HEK293 (cell line): ENCODE measurements around the gene MRRF.

ENCODE experiments used
- BCL11A ChIP-seq: fragments of 450-650 bp; formaldehyde crosslinking; IDR thresholded peaks from 2 replicates; pipeline ENCODE4 v1.5.1; 2016; ENCODE audit warnings: low read depth, missing biosample characterization, missing genetic modification characterization
- HOXA7 ChIP-seq: sonication (generic); formaldehyde crosslinking; IDR thresholded peaks from 2 replicates; pipeline ENCODE4 v1.8.1; 2022; ENCODE audit warnings: missing genetic modification reagents, borderline replicate concordance
- KLF10 ChIP-seq: fragments of 450-650 bp; IDR thresholded peaks from 2 replicates; pipeline ENCODE4 v1.5.1; 2018; ENCODE audit warnings: missing biosample characterization, mild to moderate bottlenecking, missing genetic modification characterization
- KLF16 ChIP-seq: fragments of 450-650 bp; formaldehyde crosslinking; IDR thresholded peaks from 2 replicates; pipeline ENCODE4 v1.5.1; 2017; ENCODE audit warnings: missing biosample characterization, missing genetic modification characterization
- KLF8 ChIP-seq: fragments of 450-650 bp; formaldehyde crosslinking; IDR thresholded peaks from 2 replicates; pipeline ENCODE4 v1.5.1; 2016; ENCODE audit warnings: missing biosample characterization, missing genetic modification characterization
- SCRT2 ChIP-seq: fragments of 450-650 bp; formaldehyde crosslinking; IDR thresholded peaks from 2 replicates; pipeline ENCODE4 v1.5.1; 2016; ENCODE audit warnings: missing biosample characterization, missing genetic modification characterization
- SP7 ChIP-seq: fragments of 450-650 bp; formaldehyde crosslinking; IDR thresholded peaks from 2 replicates; pipeline ENCODE4 v1.5.1; 2016; ENCODE audit warnings: missing biosample characterization, missing genetic modification characterization
- WT1 ChIP-seq: fragments of 450-650 bp; formaldehyde crosslinking; IDR thresholded peaks from 2 replicates; pipeline ENCODE4 v1.5.1; 2016; ENCODE audit warnings: missing biosample characterization, missing genetic modification characterization
- ZNF140 ChIP-seq: fragments of 450-650 bp; formaldehyde crosslinking; IDR thresholded peaks from 2 replicates; pipeline ENCODE4 v1.5.1; 2016; ENCODE audit warnings: missing biosample characterization, missing genetic modification characterization
- ZNF146 ChIP-seq: fragments of 450-650 bp; formaldehyde crosslinking; IDR thresholded peaks from 2 replicates; pipeline ENCODE4 v1.5.1; 2016; ENCODE audit warnings: missing biosample characterization, missing genetic modification characterization
- ZNF175 ChIP-seq: fragments of 450-650 bp; formaldehyde crosslinking; IDR thresholded peaks from 2 replicates; pipeline ENCODE4 v1.5.1; 2016; ENCODE audit warnings: missing biosample characterization, missing genetic modification characterization
- ZNF184 ChIP-seq: fragments of 450-650 bp; IDR thresholded peaks from 2 replicates; pipeline ENCODE4 v1.5.1; 2018; ENCODE audit warnings: missing biosample characterization, mild to moderate bottlenecking, missing genetic modification characterization
- ZNF2 ChIP-seq: fragments of 450-650 bp; formaldehyde crosslinking; IDR thresholded peaks from 2 replicates; pipeline ENCODE4 v1.5.1; 2016; ENCODE audit warnings: missing biosample characterization, missing genetic modification characterization
- ZNF221 ChIP-seq: fragments of 450-650 bp; formaldehyde crosslinking; IDR thresholded peaks from 2 replicates; pipeline ENCODE4 v1.5.1; 2017; ENCODE audit warnings: missing biosample characterization, missing genetic modification characterization, borderline replicate concordance
- ZNF311 ChIP-seq: fragments of 450-650 bp; formaldehyde crosslinking; IDR thresholded peaks from 2 replicates; pipeline ENCODE4 v1.5.1; 2017; ENCODE audit warnings: missing biosample characterization, missing genetic modification characterization, borderline replicate concordance
- ZNF341 ChIP-seq: fragments of 450-650 bp; formaldehyde crosslinking; IDR thresholded peaks from 2 replicates; pipeline ENCODE4; 2016; ENCODE audit warnings: low read depth, missing biosample characterization, missing genetic modification characterization
- ZNF394 ChIP-seq: fragments of 450-650 bp; formaldehyde crosslinking; IDR thresholded peaks from 2 replicates; pipeline ENCODE4 v1.5.1; 2016; ENCODE audit warnings: missing biosample characterization, missing genetic modification characterization, mild to moderate bottlenecking, moderate library complexity, borderline replicate concordance
- ZNF426 ChIP-seq: fragments of 450-650 bp; formaldehyde crosslinking; IDR thresholded peaks from 2 replicates; pipeline ENCODE4 v1.5.1; 2017; ENCODE audit warnings: missing biosample characterization, missing genetic modification characterization, mild to moderate bottlenecking, inconsistent platforms, moderate library complexity
- ZNF514 ChIP-seq: fragments of 450-650 bp; formaldehyde crosslinking; IDR thresholded peaks from 2 replicates; pipeline ENCODE4 v1.5.1; 2016; ENCODE audit warnings: missing biosample characterization, missing genetic modification characterization
- ZNF521 ChIP-seq: fragments of 450-650 bp; formaldehyde crosslinking; IDR thresholded peaks from 2 replicates; pipeline ENCODE4 v1.5.1; 2017; ENCODE audit warnings: missing biosample characterization, mild to moderate bottlenecking, missing genetic modification characterization
- ZNF623 ChIP-seq: fragments of 450-650 bp; formaldehyde crosslinking; IDR thresholded peaks from 2 replicates; pipeline ENCODE4 v1.5.1; 2016; ENCODE audit warnings: missing biosample characterization, missing genetic modification characterization
- ZNF629 ChIP-seq: fragments of 450-650 bp; formaldehyde crosslinking; IDR thresholded peaks from 2 replicates; pipeline ENCODE4 v1.5.1; 2017; ENCODE audit warnings: missing biosample characterization, missing genetic modification characterization
- ZNF654 ChIP-seq: fragments of 450-650 bp; formaldehyde crosslinking; IDR thresholded peaks from 2 replicates; pipeline ENCODE4 v1.5.1; 2016; ENCODE audit warnings: low read depth, missing biosample characterization, missing genetic modification characterization
- ZNF776 ChIP-seq: fragments of 450-650 bp; formaldehyde crosslinking; IDR thresholded peaks from 2 replicates; pipeline ENCODE4 v1.5.0; 2017; ENCODE audit warnings: missing biosample characterization, missing genetic modification characterization, borderline replicate concordance
- ZSCAN16 ChIP-seq: fragments of 450-650 bp; formaldehyde crosslinking; IDR thresholded peaks from 2 replicates; pipeline ENCODE4 v1.5.1; 2016; ENCODE audit warnings: missing biosample characterization, missing genetic modification characterization
- ZSCAN30 ChIP-seq: fragments of 450-650 bp; IDR thresholded peaks from 2 replicates; pipeline ENCODE4 v1.5.1; 2018; ENCODE audit warnings: missing biosample characterization, mild to moderate bottlenecking, missing genetic modification characterization, moderate library complexity
- TF ChIP-seq, protein P1 (sequence below): fragments of 450-650 bp; formaldehyde crosslinking; IDR thresholded peaks from 2 replicates; pipeline ENCODE4 v1.5.1; 2016; ENCODE audit warnings: missing biosample characterization, missing genetic modification characterization
- TF ChIP-seq, protein P2 (sequence below): fragments of 450-650 bp; formaldehyde crosslinking; IDR thresholded peaks from 2 replicates; pipeline ENCODE4 v1.5.1; 2016; ENCODE audit warnings: missing biosample characterization, missing genetic modification characterization
- TF ChIP-seq, protein P3 (sequence below): fragments of 450-650 bp; formaldehyde crosslinking; IDR thresholded peaks from 2 replicates; pipeline ENCODE4 v1.5.1; 2016; ENCODE audit warnings: missing biosample characterization, missing genetic modification characterization
- TF ChIP-seq, protein P4 (sequence below): fragments of 450-650 bp; formaldehyde crosslinking; optimal IDR thresholded peaks from 2 replicates; pipeline ENCODE3; 2016; ENCODE audit warnings: missing biosample characterization, mild to moderate bottlenecking, missing genetic modification characterization
- TF ChIP-seq, protein P5 (sequence below): fragments of 450-650 bp; formaldehyde crosslinking; conservative IDR thresholded peaks from 2 replicates; pipeline ENCODE4 v1.5.1; 2016; ENCODE audit warnings: low read depth, missing biosample characterization, missing genetic modification characterization

Gene MRRF

DNA sequence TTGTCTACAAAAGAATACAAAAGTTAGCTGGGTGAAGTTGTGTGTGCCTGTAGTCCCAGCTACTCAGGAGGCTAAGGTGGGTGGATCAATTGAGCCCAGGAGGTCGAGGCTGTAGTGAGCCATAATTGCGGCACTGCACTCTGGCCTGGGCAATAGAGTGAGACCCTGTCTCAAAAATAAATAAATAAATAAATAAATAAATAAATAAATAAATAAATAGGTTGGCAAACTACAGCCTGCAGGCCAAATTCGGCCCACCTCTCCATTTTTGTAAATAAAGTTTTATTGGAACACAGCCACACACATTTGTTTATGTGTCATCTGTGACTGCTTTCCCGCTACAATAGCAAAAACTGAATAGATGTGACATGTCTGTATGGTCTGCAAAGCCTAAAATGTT lies 115.6 kb downstream of the MRRF start (continued):
- peak; percentile 30; the same call in 1 of the 2 replicates for TF ChIP-seq ZNF140 (tag by site-specific recombination)
- no peak for TF ChIP-seq ZNF146 (tag by site-specific recombination)
- no peak for TF ChIP-seq KLF16 (tag by site-specific recombination)
- no peak for TF ChIP-seq ZNF629
- TF ChIP-seq ZNF2, result no peak
- TF ChIP-seq, protein P1, sequence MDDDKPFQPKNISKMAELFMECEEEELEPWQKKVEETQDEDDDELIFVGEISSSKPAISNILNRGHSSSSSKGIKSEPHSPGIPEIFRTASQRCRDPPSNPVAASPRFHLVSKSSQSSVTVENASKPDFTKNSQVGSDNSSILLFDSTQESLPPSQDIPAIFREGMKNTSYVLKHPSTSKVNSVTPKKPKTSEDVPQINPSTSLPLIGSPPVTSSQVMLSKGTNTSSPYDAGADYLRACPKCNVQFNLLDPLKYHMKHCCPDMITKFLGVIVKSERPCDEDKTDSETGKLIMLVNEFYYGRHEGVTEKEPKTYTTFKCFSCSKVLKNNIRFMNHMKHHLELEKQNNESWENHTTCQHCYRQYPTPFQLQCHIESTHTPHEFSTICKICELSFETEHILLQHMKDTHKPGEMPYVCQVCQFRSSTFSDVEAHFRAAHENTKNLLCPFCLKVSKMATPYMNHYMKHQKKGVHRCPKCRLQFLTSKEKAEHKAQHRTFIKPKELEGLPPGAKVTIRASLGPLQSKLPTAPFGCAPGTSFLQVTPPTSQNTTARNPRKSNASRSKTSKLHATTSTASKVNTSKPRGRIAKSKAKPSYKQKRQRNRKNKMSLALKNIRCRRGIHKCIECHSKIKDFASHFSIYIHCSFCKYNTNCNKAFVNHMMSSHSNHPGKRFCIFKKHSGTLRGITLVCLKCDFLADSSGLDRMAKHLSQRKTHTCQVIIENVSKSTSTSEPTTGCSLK (tag by site-specific recombination), result no peak
- TF ChIP-seq ZNF623 (tag by site-specific recombination), result peak; percentile 23; the same call in 1 of the 2 replicates
- TF ChIP-seq ZNF311 (tag by site-specific recombination), result no peak
- TF ChIP-seq, protein P2, sequence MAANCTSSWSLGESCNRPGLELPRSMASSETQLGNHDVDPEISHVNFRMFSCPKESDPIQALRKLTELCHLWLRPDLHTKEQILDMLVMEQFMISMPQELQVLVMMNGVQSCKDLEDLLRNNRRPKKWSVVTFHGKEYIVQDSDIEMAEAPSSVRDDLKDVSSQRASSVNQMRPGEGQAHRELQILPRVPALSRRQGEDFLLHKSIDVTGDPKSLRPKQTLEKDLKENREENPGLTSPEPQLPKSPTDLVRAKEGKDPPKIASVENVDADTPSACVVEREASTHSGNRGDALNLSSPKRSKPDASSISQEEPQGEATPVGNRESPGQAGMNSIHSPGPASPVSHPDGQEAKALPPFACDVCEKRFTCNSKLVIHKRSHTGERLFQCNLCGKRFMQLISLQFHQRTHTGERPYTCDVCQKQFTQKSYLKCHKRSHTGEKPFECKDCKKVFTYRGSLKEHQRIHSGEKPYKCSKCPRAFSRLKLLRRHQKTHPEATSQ (tag by site-specific recombination), result no peak
- TF ChIP-seq HOXA7, result no peak
- TF ChIP-seq WT1, result no peak
- TF ChIP-seq ZNF776 (tag by site-specific recombination), result no peak
- no peak for TF ChIP-seq SP7 (tag by site-specific recombination)
- TF ChIP-seq ZNF341 (tag by site-specific recombination), result no peak
- TF ChIP-seq KLF8 (tag by site-specific recombination), result no peak
- TF ChIP-seq, protein P3, sequence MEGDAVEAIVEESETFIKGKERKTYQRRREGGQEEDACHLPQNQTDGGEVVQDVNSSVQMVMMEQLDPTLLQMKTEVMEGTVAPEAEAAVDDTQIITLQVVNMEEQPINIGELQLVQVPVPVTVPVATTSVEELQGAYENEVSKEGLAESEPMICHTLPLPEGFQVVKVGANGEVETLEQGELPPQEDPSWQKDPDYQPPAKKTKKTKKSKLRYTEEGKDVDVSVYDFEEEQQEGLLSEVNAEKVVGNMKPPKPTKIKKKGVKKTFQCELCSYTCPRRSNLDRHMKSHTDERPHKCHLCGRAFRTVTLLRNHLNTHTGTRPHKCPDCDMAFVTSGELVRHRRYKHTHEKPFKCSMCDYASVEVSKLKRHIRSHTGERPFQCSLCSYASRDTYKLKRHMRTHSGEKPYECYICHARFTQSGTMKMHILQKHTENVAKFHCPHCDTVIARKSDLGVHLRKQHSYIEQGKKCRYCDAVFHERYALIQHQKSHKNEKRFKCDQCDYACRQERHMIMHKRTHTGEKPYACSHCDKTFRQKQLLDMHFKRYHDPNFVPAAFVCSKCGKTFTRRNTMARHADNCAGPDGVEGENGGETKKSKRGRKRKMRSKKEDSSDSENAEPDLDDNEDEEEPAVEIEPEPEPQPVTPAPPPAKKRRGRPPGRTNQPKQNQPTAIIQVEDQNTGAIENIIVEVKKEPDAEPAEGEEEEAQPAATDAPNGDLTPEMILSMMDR (tag by site-specific recombination), result no peak
- no peak for TF ChIP-seq ZNF521 (tag by site-specific recombination)
- TF ChIP-seq ZNF184 (tag by site-specific recombination), result no peak
- no peak for TF ChIP-seq KLF10
- TF ChIP-seq ZNF394, result peak; percentile 81; the same call in 1 of the 2 replicates
- TF ChIP-seq ZNF175 (tag by site-specific recombination), result no peak
- TF ChIP-seq, protein P4, sequence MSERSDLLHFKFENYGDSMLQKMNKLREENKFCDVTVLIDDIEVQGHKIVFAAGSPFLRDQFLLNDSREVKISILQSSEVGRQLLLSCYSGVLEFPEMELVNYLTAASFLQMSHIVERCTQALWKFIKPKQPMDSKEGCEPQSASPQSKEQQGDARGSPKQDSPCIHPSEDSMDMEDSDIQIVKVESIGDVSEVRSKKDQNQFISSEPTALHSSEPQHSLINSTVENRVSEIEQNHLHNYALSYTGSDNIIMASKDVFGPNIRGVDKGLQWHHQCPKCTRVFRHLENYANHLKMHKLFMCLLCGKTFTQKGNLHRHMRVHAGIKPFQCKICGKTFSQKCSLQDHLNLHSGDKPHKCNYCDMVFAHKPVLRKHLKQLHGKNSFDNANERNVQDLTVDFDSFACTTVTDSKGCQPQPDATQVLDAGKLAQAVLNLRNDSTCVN (tag by site-specific recombination), result no peak
- no peak for TF ChIP-seq ZNF221 (tag by site-specific recombination)
- peak; percentile 53 for TF ChIP-seq ZNF426 (tag by site-specific recombination)
- TF ChIP-seq ZSCAN16 (tag by site-specific recombination), result no peak
- no peak for TF ChIP-seq BCL11A (tag by site-specific recombination)
- TF ChIP-seq ZNF514, result no peak
- TF ChIP-seq, protein P5, sequence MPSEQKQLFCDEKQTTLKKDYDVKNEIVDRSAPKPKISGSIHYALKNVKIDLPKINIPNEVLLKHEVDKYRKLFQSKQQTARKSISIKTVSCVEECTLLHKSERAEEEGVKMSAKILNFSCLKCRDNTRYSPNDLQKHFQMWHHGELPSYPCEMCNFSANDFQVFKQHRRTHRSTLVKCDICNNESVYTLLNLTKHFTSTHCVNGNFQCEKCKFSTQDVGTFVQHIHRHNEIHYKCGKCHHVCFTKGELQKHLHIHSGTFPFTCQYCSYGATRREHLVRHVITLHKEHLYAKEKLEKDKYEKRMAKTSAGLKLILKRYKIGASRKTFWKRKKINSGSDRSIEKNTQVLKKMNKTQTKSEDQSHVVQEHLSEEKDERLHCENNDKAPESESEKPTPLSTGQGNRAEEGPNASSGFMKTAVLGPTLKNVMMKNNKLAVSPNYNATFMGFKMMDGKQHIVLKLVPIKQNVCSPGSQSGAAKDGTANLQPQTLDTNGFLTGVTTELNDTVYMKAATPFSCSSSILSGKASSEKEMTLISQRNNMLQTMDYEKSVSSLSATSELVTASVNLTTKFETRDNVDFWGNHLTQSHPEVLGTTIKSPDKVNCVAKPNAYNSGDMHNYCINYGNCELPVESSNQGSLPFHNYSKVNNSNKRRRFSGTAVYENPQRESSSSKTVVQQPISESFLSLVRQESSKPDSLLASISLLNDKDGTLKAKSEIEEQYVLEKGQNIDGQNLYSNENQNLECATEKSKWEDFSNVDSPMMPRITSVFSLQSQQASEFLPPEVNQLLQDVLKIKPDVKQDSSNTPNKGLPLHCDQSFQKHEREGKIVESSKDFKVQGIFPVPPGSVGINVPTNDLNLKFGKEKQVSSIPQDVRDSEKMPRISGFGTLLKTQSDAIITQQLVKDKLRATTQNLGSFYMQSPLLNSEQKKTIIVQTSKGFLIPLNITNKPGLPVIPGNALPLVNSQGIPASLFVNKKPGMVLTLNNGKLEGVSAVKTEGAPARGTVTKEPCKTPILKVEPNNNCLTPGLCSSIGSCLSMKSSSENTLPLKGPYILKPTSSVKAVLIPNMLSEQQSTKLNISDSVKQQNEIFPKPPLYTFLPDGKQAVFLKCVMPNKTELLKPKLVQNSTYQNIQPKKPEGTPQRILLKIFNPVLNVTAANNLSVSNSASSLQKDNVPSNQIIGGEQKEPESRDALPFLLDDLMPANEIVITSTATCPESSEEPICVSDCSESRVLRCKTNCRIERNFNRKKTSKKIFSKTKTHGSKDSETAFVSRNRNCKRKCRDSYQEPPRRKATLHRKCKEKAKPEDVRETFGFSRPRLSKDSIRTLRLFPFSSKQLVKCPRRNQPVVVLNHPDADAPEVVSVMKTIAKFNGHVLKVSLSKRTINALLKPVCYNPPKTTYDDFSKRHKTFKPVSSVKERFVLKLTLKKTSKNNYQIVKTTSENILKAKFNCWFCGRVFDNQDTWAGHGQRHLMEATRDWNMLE (tag by site-specific recombination), result peak; percentile 60; the same call in 1 of the 2 replicates
- TF ChIP-seq ZNF654 (tag by site-specific recombination), result 0 out of 2 replicates have a peak, but pooled peaks have one; percentile 5
- no peak for TF ChIP-seq ZSCAN30 (tag by site-specific recombination)
- no peak for TF ChIP-seq SCRT2
